NK-92 (cell line): ENCODE data around the gene ZBTB22.

Experiments
- DNase-seq: peaks from one replicate; lab custom pipeline; 2025; ENCODE audit not compliant: unreplicated experiment; lab: John Stamatoyannopoulos, UW

The ZBTB22 gene

DNA sequence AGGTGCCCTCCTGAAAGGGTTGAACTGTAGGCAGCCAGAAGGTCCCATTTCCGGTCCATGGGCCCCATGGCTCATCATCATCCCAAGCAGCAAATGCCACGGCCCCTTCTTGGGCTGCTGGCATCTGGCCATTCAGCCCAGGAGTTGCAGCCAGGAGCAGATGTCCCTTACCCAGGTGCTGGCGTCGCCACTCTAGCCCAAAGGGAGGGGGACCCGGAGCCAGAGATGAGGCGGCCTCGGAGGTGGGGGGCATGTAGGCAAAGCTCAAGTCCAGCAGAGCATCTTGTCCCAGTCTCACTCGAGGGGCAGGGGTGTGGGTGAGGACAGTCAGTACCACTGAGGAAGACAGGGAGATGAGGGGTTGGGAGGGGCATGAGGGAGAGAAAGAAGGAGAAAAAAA lies 12.5 kb downstream of the ZBTB22 start:
- DNase-seq, result no peak

DNA sequence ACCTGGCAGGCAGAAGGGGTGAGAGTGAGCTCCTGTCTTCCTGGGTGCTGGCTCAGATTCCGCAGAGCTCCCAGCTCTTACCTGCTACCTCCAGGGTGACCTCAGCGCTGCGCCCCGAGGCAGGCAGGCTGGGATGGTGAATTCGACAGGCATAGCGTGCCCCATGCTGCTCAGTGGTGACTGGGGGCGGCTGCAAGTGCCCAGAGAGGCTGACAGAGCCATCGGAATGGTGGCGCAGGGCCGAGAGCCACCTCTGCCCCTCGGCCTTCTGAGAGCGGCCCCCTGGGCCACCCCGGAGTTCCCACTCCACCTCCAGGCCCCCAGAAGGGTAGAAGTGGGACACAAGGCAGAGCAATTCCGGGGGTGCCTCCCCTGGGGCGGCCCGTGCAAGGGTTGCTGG lies 13.3 kb downstream of the ZBTB22 start:
- DNase-seq, result no peak

DNA sequence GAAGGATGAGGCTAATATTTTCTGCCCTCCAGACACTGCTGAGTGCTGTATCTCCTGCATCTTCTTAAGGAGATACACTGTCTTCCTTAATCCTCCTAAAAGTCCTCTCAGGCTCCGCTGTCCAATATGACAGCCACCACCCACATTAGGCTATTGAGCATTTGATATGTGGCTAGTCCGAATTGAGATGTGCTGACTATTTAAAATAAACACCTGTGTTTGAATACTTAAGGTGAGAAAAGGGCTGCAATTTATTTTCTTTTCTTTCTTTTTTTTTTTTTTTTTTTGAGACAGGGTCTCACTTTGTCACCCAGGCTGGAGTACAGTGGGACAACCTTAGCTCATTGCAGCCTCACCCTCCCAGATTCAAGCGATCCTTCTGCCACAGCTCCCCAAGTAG lies 15.7 kb downstream of the ZBTB22 start:
- DNase-seq, result no peak

DNA sequence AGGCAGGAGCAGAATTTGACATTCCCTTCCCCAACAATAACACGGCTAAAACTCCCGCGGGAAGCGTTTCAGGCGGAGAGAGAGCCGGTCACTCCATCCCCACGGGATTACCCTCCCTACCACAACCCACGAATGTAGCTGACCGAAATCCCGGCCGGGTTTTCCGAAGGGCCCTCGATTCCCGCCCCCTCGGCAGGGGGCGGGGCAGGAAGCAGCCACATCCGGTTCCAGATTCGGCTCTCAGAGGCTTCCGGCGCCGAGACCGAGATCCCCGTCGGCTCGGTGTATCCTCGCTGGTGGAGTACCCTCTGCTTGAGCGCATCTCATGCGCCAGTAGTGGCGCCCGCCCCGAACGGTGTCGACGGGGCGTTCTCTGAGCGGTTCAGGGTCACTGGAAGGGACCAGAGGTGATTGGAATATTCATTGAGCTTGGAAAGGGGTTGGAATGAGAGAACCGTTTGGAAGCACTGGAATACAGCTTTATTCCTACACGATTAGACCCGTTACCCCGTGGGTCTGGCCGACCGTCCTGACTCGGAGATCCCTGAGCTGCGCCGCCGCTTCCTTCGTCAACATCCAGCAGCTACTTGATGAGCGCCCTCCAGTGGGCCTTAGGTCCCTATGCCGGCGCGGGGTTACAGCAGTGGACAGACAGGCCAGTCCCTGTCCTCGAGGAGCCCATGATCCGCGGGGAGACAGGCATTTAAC lies 18.2 kb downstream of the ZBTB22 start:
- peak; percentile 43 for DNase-seq

DNA sequence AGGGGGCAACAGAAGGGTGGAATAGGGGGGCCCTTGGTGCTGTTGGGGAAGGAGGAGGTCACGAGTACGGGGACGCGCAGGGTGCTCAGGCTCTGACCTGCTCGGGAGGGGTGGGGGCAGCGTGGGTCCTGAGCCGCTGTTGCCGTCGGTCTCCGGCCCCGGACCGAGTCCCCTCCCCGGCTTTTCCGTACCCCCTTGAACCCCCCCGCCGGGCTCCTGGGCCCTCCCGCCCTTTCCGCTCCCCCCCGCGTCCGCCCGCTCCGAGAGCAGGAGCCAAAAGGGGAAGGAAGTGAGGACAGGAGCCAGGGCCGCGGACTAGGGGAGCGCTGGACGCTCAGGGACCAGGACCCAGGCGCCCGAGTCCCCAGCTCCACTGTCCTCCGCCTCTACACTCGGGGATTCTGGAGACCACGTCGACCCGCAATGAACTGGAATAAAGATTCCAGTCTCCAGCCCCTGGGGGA lies 18.7 kb downstream of the ZBTB22 start, which contains the start of gene RGL2:
TSS of gene RGL2 (minus strand) at position 170 of the 464 bp plus-strand sequence. CDS start 332 bp downstream, outside the sequence.
- no peak for DNase-seq

DNA sequence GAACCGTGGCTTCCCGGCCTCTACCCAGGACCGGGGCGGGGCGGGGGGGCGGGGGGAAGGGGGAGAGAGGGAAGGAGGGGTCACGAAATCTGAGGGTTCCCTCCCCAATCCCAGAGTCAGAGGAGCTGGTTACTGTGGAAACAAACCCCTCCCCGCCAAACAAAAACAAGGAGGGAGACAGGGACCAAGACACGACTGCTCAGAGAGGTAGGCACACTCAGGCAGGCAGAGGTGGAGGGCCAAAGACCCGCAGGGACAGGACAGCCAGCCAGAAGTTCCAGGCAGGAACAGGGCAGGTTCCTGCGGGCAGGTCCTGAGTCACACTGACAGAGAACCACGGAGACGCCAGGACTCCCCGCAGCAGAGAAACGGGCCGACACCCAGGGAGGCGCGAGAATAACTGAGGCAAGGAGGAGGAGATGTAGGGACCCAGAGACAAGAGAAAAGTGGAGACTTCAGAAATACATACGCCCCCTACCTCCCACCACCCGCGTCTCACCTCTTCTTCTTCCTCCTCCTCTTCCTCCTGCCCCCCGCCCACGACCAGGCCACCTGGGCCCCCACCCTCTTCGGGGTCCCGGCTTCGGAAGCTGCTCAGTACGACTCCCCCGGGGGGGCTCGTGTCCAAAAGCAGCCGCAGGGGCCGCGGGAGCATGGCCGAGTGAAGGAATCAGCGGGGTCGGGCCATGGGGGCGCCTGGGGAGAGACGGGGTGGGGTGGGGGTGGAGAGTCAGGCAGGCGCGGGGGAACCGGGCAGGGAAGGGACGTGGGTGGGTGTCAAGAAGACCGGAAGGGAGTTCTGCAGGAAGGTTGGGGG lies 19.4 kb downstream of the ZBTB22 start:
- DNase-seq, result no peak

DNA sequence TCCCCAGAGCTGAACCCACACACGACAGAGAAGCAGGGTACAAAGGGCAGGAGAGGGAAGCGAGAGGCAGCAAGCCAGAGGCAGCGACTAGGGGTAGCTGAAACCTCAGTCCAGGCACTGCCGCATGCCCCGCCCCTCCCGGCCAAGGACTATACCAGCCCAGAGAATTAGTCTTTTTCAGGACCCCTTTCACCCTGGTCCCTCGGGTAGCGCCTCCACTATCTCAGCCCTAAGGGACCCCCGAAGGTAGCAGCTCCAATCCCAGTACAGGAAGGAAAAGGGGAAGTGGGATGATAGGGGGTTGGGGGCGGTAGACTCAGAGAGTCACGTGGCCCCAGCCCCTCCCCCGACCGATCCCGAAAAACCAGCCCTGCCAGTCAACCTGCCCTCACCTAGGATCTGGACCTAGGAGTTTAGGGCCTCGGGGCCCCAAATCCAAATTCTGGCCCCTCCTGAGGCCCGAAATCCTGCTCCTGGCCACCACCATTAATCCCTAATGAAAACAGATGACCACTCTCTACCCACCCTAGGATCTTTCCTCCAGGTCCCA lies 20.1 kb downstream of the ZBTB22 start:
- DNase-seq, result no peak

DNA sequence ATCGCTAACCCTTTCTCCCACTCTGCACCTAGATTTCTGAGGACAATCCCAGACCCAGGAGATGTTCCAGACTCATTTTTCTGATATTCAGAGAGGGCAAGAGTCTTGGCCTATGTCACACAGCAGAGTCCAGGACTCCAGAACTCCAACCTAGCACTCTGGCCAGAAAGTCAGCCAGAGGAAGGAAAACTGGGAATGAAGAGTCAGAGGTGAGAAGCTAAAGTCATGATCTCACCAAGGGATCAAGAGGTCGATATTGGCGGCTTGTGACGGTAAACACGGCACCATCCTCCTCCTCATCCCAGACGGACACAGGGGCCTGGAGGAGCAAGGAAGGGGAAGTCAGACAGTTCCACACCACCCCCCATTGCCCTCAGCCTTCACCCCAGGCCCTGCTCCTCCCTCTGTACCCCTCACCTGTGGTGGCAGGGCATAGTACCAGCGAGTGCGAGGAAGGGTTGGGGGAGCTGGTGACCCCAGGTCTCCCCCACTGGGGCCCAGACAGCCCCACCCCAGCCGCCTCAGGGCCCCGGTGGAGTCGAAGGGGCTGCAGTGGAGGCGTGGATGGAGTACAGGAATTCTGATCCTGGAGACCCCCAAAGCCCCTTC lies 20.6 kb downstream of the ZBTB22 start:
- DNase-seq, result no peak

DNA sequence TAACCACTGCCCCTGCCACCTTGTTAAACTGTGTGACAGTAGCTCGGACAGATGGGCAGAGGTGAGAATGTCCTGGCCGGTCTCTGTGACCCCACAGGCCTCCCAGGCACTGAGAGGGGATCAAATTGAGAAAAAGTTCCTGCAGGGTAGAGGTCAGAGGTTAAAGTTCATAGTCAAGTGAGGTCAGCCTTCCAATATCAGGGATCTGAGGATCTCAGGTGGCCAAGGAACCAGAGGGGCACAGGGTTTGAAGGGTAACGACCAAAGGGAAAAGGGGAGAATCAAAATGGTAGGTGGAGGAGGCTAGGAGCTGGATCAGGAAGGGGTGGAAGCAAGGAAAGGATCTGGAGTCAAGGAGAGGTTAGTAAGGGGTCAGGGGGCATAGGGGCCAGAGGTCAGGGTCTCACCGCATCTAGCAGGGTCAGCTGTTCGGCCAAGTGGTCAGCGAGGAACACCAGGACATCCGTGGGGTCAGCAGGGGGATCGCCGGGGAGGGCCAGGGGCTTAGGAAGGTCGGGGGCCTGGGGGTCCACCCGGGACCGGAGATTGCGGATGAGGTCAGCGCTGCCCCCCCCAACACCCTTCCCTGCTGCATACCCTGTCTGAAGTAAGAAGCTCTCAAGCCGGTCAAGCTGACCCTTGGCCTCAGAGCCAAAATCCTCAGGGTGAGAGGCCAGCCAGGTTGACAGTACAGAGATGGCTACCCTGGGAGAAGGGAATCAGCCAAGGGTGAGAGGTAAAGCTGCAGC lies 21.7 kb downstream of the ZBTB22 start:
- no peak for DNase-seq

DNA sequence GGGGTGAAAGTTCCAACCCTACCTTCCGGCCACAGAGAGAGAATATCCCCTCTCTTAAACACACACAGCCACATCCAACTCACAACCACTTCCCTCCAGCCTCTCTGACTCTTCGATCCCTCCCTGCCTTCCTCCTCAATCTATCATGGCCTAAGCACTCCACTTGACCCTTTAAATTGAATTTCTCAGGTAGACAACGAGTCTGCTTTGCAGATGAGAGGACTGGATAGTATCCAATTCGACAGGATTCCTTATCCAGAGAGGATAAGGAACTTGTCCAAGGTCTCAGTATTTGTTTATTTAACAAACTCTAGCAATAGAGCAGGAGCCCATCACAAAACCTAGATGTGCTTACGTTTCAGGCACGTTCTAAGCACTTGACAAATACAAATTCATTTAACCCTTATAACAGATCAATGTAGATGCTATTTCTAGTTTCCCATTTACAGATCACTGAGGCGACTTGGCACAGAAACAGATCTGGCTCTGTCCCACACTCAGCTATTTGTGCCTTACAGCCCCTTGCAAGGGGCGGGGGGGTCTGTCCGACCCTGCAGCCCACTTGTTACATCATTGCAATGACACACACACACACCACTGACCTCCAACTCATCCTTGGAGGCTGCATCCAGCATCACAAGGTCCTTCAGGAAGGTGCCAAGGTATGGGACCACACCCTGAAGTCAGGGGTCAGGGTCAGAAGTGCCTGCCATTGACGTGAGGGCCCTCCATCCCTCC lies 23.3 kb downstream of the ZBTB22 start:
- no peak for DNase-seq

DNA sequence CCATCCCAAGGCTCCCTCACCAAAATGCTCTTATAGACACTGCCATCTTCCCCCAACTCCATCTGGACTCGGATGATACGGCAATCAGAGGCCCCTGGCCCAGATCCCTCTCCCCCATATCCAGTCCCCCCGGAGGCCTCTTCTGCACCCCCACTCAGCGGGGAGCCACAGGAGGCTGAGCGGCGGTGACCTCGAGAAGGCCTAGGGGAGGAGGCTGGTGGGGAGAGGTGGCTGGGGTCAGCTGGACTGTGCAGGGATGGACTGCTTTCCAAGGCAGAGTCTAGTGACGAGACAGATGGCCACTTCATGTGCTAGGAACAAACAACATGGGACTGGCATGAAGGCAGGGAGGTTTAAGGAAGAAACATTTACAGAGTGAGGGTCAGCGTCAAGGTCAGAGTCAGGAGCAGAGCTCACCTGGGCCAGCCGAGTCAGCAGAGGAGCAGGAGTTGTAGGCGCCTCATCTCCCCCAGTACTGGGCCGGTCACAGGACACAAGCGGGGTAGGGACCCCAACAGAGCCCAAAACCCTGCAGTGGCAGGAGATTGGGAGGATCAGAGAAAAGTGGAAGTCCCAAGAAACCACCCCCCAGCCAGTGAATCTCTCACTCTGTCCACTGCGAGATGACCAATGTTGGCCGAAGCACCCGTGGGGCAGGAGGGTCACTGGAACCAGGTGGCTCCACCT lies 24.4 kb downstream of the ZBTB22 start:
- DNase-seq, result no peak

DNA sequence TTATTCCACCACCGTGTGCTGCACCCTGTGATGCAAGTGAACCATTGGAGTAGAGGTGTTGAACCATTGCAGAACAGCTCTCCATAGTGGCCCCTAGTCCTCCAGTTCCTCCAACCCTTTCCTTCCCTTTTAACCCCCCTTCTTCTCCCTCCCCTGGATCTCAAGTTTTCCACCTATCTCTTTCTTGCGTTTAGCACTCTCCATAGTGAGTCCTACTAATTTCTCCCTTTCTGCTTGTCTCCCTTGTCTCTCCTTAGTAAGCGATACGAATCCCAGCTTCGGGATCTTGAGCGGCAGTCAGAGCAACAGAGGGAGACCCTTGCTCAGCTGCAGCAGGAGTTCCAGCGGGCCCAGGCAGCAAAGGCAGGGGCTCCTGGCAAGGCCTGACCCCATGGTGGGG lies 27.1 kb downstream of the ZBTB22 start:
- no peak for DNase-seq

DNA sequence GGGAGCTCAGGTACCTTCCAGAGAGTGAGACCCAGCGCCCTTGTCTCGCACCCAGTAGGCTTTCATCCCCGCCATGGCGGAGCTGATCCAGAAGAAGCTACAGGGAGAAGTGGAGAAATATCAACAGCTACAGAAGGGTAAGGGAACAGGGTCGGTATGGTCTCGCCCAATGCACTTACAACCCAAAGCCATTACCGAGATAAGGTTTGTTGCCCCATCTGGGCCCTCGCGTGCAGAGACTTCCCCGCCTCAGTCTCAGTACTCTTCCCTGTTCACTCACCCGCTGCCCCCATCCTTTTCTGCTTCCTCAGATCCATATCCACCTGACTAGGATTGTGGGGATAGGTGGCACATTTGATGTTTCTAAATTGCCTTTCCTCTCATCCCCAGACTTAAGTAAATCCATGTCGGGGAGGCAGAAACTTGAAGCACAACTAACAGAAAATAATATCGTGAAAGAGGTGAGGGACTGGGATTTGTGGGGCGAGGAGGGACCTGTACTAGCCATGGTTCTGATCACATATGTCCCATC lies 27.7 kb downstream of the ZBTB22 start:
- no peak for DNase-seq

DNA sequence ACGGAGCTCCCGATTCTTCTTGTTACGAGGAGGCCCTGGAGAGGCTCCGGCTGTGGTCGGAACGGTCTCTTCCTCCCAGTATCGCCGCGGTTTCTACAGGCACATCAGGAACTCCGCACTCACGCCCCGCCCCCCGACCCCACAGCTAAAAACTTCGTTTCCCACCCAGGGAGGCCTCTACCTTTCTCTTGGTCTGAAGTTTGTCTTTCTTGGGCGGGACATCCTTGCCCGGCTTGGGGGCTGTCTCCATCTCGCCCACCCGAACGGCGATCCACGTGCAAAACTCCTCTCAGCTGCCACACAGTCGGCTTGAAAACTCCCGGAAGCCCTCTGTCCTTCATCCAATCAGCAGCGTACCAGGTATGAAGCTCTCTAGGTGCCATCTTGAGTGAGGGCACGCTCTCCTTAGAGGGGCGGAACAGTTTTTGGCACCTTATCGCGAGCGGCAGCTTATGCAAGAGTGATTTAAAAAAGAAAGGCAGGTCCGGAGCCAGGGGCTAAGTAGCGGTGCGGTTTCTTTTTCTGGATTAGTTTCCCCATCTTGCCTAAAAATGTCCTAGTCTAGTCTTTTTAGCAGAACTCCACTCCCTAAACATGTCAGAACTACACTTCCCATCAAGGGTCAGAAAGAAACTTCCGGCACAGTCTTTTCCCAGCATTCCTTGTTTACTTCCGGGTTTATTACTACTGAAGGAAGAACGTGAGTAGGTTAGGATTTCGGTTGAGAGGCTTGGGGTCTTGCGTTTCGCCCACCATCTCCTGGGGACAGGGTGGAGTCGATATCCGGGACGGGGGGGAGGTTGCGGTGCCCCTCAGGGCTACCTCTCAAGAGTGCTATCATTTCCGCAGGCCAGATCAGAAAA lies 28.4 kb downstream of the ZBTB22 start, which contains the start of the genes PFDN6 and WDR46:
TSS of gene PFDN6 (plus strand) at position 681 of the 863 bp plus-strand sequence. CDS start 256 bp downstream, outside the sequence.
TSS of gene WDR46 (minus strand) at position 319 of the 863 bp plus-strand sequence. CDS start at position 250, 69 bp downstream.
- DNase-seq, result no peak

DNA sequence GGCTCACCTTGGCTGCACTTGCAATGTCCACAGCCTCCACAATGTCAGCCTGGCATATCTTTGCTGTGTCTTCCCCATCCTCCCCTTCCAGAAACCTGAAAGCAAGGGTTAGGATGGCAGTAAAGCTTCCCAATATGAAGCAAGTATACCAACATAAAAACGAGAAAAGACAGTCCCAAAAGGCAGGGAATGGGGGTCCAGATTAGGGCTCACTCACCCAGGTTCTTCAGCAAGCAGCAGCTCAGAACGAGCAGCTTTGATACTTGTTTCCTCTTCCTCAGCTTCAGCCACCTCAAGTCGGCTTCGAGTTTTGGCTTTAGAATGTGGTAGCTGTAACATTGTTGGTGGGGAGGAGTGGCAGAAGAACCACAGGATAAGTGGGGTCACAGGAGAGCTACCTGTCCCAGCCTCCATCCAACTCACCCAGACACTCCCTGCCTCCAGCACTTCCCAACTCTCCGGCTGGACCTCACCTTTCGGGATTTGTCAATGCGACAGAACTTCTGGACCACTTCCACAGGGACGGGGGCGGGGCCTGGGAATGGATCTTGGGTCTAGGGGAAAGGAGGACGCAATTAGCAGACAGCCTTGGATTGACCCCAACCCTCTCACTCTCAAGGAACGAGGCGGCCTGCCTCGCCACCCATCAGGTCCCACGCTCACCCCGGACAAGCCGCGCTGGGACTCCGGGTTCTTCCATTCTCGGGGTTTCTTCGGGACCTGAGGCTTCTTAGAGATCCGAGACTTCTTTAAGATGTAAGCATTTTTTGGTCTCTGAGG lies 29.2 kb downstream of the ZBTB22 start:
- DNase-seq, result no peak

DNA sequence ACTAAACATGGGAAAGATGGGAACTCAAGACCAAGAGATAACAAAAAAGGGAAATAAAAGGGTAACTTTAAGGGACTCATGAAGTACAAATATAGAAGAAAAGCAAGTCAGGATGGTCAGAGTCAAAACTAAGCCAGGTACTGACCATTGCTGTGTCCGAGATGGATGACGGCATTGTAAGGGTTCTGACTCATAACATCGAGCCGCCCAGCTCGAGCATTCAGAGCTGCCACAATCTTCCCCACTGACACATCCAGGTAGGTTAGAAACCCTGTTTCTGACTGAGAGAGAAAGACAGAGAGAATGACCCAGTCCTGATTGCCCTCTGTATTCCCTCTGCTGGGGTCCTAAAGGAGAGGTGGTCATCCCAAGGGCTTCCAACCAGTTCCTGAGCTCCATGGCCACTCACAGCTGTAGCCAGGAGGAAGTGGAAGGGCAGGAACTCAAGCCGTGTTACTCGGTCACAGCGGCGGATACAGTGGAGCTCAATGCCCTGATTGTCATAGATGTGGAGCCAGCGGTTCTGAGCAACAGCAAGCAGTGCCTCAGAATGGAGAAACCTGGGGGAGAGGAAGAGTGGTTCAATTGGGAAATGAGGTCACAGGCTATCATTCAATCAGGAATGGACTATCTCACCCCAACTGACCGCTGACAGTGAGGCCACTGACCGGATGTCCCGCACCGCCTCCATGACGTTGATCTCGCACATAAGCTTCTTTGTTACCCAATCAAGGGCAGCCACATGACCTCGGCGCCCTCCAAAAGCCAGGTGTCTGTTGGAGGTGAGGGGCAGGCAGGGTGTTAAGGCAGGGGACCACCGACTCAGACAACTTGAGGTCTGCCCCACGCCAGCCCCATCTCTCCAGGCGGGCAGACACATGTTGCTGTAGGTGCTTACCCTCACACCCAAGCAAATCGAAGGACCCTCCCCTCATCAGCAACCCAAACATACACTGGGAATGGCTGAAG lies 30.3 kb downstream of the ZBTB22 start:
- DNase-seq, result no peak
